Neural cell (in vitro differentiated cells): Measurements from ENCODE around the gene MDFIC2.

Experiments
- CTCF ChIP-seq: fragments of 450-650 bp; IDR thresholded peaks from 2 replicates; pipeline ENCODE4 v1.5.1; 2014; ENCODE audit warnings: antibody characterized with exemption, mild to moderate bottlenecking, moderate library complexity; ENCODE audit not compliant: poor library complexity, severe bottlenecking
- EP300 ChIP-seq: fragments of 450-650 bp; conservative IDR thresholded peaks from 2 replicates; pipeline ENCODE4 v1.6.1; 2014; ENCODE audit warnings: antibody characterized with exemption, mild to moderate bottlenecking, moderate library complexity; ENCODE audit not compliant: poor library complexity, severe bottlenecking
- MXI1 ChIP-seq: fragments of 450-650 bp; conservative IDR thresholded peaks from 2 replicates; pipeline ENCODE4 v1.6.1; 2014; ENCODE audit warnings: antibody characterized with exemption, mild to moderate bottlenecking; ENCODE audit not compliant: poor library complexity, severe bottlenecking
- RAD21 ChIP-seq: fragments of 450-650 bp; conservative IDR thresholded peaks from 2 replicates; pipeline ENCODE4 v1.6.1; 2014; ENCODE audit warnings: antibody characterized with exemption, mild to moderate bottlenecking, moderate library complexity
- REST ChIP-seq: IDR thresholded peaks from 2 replicates; pipeline ENCODE4 v1.6.1; 2012; ENCODE audit warnings: borderline replicate concordance
- SMC3 ChIP-seq: fragments of 450-650 bp; conservative IDR thresholded peaks from 2 replicates; pipeline ENCODE4 v1.6.1; 2014; ENCODE audit warnings: antibody characterized with exemption, mild to moderate bottlenecking, moderate library complexity; ENCODE audit not compliant: poor library complexity
- TAF1 ChIP-seq: IDR thresholded peaks from 2 replicates; pipeline ENCODE4 v1.6.1; 2012; ENCODE audit warnings: low read depth

- TF ChIP-seq CTCF, result no peak
- TF ChIP-seq TAF1, result no peak
- TF ChIP-seq SMC3, result no peak
- TF ChIP-seq REST, result no peak
- TF ChIP-seq EP300, result no peak
- TF ChIP-seq RAD21, result no peak
- TF ChIP-seq MXI1, result no peak
Measured at GRCh38 chr3:70179111-70179510, 133.3 kb downstream of the MDFIC2 start.
